ENCODE data around the gene SHKBP1. TPM values are rescaled to one million over a fixed set of nuclear protein-coding genes. Genes with fewer than 3 reads are reported as not detected.
A peak's percentile ranks its signal among the peaks of the same experiment; 100 is the strongest.

Gene SHKBP1
- total and polyA plus RNA-seq, 9 of the 15 experiments (the other 6 are each of a cell fraction or from before 2014, with no cell fraction given) = 1.2 to 58.1 (median 22.3) TPM

- ATAC-seq = no peak
- no peaks in the 10 kb centered on the region for H4K20me1 ChIP-seq (replicated peaks; ENCODE audit: control insufficient read depth, insufficient read depth, low read length)
- no peak overlapping the region for H3K27ac ChIP-seq (ENCODE audit: extremely low read depth, low read depth, low read length)
- no peak for FAIRE-seq
- intact Hi-C loops (cut with micrococcal nuclease) = no loop called here
- no peaks in the 10 kb centered on the region for H3K9me1 ChIP-seq (ENCODE audit: control insufficient read depth, insufficient read depth, low read length)
- H3K9me3 ChIP-seq (replicated peaks; ENCODE audit: control insufficient read depth, insufficient read depth, low read depth, low read length) = no peaks in the 10 kb centered on the region
- H3K4me2 ChIP-seq (ENCODE audit: insufficient read depth, low read length) = no peak overlapping the region
- WGBS (ENCODE audit: insufficient coverage, low coverage, missing lambda C conversion rate) = 19% methylated on average over 42 of the region's 70 CpGs
- CTCF ChIA-PET (ENCODE audit: low intra/inter-chr PET ratio) = no interaction called here
- H2AFZ ChIP-seq (ENCODE audit: low read depth, low read length) = peak overlapping the region; percentile 21; the same call in 1 of the 2 replicates
- peaks cover 4 to 31% of the 10 kb centered on the region in 2 experiments for H3K4me1 ChIP-seq (replicated peaks in 1 of 2; ENCODE audit: control insufficient read depth in 2 of 2, insufficient read depth in 2 of 2, low read length in 2 of 2)
- H3K79me2 ChIP-seq (ENCODE audit: control insufficient read depth, insufficient read depth, low read length) = no peaks in the 10 kb centered on the region
- H3K36me3 ChIP-seq (ENCODE audit: control insufficient read depth, insufficient read depth, low read length) = no peaks in the 10 kb centered on the region
- BruUV-seq (replicated peaks) = no TSS peak
- peak overlapping the region in 1 of 2 experiments; percentile 55; a peak in 1 of 4 replicates for H3K9ac ChIP-seq (ENCODE audit: insufficient read depth in 1 of 2, low read depth in 2 of 2, low read length in 2 of 2)
- no peak overlapping the region; the same call in 1 of the 2 replicates for H3K4me3 ChIP-seq
- no peak for DNase-seq (ENCODE audit: extremely low read depth in 1 of 4, low spot score in 3 of 4)
- in situ Hi-C loops (cut with MboI) = no loop called here
- peaks cover 8 to 23% of the 10 kb centered on the region in 2 experiments; a peak in 4 of 5 replicates for H3K27me3 ChIP-seq (ENCODE audit: control insufficient read depth in 2 of 2, insufficient read depth in 2 of 2, low read length in 2 of 2)
- POLR2A ChIA-PET = interaction anchor here (0.6 to 1.8 kb wide), 6 partner anchors 11 to 292 kb away, joined by 3 to 7 read pairs (median 5); no protein-coding TSS in a partner anchor
- TF ChIP-seq E2F3 (CRISPR knock-in tag; IDR thresholded peaks at IDR 0.05) = no peak
- no peak for TF ChIP-seq NFRKB (IDR thresholded peaks at IDR 0.05; ENCODE audit: low read depth)
- TF ChIP-seq RBM22 (IDR thresholded peaks at IDR 0.05; ENCODE audit: low read depth, low read length, poor library complexity, severe bottlenecking) = no peak
- no peak for TF ChIP-seq NFE2 (IDR thresholded peaks at IDR 0.05; ENCODE audit: low read depth)
- no peak for TF ChIP-seq CEBPB (tag; IDR thresholded peaks at IDR 0.05)
- TF ChIP-seq CREB1 (IDR thresholded peaks at IDR 0.05) = no peak
- TF ChIP-seq CREB1 (CRISPR knock-in tag; IDR thresholded peaks at IDR 0.05) = no peak
- no peak for TF ChIP-seq NCOA6 (IDR thresholded peaks at IDR 0.05)
- TF ChIP-seq PATZ1 (CRISPR knock-in tag; IDR thresholded peaks at IDR 0.05; ENCODE audit: borderline replicate concordance) = no peak
- TF ChIP-seq SMARCA5 (IDR thresholded peaks at IDR 0.05) = peak; percentile 52; the same call in 1 of the 2 replicates
- no peak for TF ChIP-seq ZNF318 (IDR thresholded peaks at IDR 0.05; ENCODE audit: borderline replicate concordance in 1 of 2, low read depth in 1 of 2)
- TF ChIP-seq ZNF436 (CRISPR knock-in tag; IDR thresholded peaks at IDR 0.05) = peak; percentile 87
Measured at GRCh38 chr19:40567750-40568494, 8.8 kb upstream of the SHKBP1 start.

Measured in K562 (cell line).